ENCODE results near the gene BCAS3. TPM values are rescaled to one million over a fixed set of nuclear protein-coding genes. Genes with fewer than 3 reads are reported as not detected.

The BCAS3 gene
- total RNA-seq, 1 donor from 2014 or later: 38.1 TPM

DNA sequence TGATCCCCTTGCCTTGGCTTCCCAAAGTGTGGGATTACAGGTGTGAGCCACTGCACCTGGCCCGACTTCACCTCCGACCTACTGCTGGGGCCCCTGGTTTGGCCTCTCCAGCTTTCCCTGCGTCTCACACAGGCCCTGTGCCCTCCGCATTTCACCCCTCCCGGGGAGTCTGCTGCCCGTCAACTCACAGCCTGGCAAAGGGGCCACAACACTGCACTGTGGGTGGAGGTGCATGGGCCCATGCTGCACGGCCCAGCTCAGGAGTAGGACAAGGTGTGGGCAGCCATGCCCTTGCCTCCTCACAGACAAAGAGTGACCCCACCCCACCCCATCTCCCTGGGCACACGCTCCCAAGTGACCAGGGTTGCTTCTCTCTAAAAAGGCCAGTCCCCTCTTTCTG is 709.4 kb downstream of the BCAS3 start:
- no peak overlapping the region for H3K4me3 Mint-ChIP-seq (ENCODE audit: unreplicated experiment)
- H3K27ac Mint-ChIP-seq (ENCODE audit: unreplicated experiment): no peak overlapping the region
- H3K27me3 Mint-ChIP-seq (ENCODE audit: unreplicated experiment): peaks cover 4% of the 10 kb centered on the region
- TF ChIP-seq, protein P1, sequence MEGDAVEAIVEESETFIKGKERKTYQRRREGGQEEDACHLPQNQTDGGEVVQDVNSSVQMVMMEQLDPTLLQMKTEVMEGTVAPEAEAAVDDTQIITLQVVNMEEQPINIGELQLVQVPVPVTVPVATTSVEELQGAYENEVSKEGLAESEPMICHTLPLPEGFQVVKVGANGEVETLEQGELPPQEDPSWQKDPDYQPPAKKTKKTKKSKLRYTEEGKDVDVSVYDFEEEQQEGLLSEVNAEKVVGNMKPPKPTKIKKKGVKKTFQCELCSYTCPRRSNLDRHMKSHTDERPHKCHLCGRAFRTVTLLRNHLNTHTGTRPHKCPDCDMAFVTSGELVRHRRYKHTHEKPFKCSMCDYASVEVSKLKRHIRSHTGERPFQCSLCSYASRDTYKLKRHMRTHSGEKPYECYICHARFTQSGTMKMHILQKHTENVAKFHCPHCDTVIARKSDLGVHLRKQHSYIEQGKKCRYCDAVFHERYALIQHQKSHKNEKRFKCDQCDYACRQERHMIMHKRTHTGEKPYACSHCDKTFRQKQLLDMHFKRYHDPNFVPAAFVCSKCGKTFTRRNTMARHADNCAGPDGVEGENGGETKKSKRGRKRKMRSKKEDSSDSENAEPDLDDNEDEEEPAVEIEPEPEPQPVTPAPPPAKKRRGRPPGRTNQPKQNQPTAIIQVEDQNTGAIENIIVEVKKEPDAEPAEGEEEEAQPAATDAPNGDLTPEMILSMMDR (IDR thresholded peaks at IDR 0.05; ENCODE audit: unreplicated experiment): no peak
- peaks cover under 1% of the 10 kb centered on the region for H3K36me3 Mint-ChIP-seq (ENCODE audit: low read depth, unreplicated experiment)
- peaks cover 5% of the 10 kb centered on the region for H3K4me1 Mint-ChIP-seq (ENCODE audit: unreplicated experiment)
- H3K9me3 Mint-ChIP-seq (ENCODE audit: unreplicated experiment): no peaks in the 10 kb centered on the region
- DNase-seq (ENCODE audit: low spot score): no peak

DNA sequence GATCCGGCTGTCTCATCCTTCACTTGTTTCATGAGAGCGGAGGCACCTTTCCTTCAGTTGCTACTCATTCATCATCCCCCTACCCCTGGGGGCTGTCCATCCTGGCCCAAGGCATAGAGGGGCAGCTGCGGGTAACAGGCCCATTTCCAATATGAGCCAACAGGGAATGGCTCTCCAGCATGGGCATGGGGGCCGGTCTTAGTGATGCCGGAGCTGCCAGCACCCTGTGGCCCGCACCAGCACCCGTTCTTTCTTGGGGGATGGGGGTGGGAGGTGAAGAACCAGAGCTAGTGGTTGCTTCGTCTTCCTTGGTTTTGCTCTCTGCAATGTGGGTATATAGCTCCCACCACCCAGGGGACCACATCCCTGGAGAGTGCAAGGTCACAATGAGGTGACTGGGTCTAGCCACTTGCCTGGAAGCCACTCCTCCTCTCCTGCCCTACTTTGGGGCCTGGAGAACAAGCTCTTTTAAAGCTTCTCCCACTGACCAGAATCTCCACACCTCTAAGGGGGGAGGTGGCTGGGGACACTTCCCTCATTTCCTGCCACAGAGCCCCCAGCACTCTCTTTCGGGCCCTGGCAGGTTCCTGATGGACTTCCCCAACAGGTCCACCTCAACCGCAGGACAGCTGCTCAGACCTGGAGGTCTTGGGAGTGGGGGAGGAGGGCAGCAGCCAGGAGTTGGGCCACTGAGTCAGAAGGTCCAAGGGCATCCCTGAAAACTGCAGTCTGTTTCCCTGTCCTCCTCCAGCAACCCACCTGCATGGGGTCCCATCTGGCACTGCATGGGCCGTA is 710.1 kb downstream of the BCAS3 start:
- TF ChIP-seq, protein P1 (IDR thresholded peaks at IDR 0.05; ENCODE audit: unreplicated experiment): no peak
- no peak overlapping the region for H3K27ac Mint-ChIP-seq (ENCODE audit: unreplicated experiment)
- H3K4me3 Mint-ChIP-seq (ENCODE audit: unreplicated experiment): no peak overlapping the region
- H3K27me3 Mint-ChIP-seq (ENCODE audit: unreplicated experiment): peaks cover 6% of the 10 kb centered on the region
- DNase-seq (ENCODE audit: low spot score): no peak
- peaks cover 7% of the 10 kb centered on the region for H3K4me1 Mint-ChIP-seq (ENCODE audit: unreplicated experiment)
- H3K36me3 Mint-ChIP-seq (ENCODE audit: low read depth, unreplicated experiment): peaks cover 5% of the 10 kb centered on the region
- H3K9me3 Mint-ChIP-seq (ENCODE audit: unreplicated experiment): no peaks in the 10 kb centered on the region

DNA sequence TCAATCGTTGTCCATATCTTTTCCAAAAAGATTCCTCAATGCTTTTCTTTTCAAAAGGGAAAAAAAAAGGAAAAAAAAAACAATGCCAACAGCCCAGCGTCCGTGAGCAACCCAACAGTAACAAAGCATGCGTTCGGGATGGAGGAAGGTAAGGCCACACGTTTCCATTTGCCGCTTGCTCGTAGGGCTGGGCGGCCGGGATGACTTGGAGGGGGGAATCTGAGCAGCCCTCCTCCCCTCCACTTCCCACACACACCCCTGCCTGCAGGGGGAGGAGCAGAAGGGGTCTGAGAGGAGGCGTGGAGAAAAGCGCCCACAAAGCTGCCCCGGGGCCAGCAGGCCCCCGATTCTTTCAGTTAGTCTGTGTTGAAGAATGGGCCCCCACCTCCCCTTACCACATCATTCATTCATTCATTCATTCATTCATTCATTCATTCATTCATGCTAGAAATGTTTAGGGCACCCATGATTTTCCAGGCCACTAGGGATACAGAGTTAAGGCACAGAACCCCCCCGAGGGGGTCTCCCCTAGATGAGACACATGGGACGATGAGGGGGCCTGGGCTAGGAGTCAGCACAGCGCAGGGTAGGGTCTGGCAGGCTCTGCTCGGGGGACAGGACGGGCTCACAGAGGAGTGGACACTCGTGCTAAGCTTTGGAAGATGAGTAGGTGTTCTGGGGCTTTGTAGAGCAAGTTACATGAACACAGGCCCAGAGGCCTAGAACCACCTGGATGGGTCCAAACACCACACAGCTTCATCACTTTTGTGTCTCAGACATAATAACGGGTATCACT is 711.1 kb downstream of the BCAS3 start:
- Mint-ChIP-seq H3K4me3 (ENCODE audit: unreplicated experiment) (peak overlapping the region; percentile 49), H3K27me3 (ENCODE audit: unreplicated experiment) (peaks cover 11% of the 10 kb centered on the region), H3K9me3 (ENCODE audit: unreplicated experiment) (no peaks in the 10 kb centered on the region), H3K27ac (ENCODE audit: unreplicated experiment) (no peak overlapping the region), H3K36me3 (ENCODE audit: low read depth, unreplicated experiment) (peaks cover 8% of the 10 kb centered on the region), H3K4me1 (ENCODE audit: unreplicated experiment) (peaks cover 11% of the 10 kb centered on the region)
- TF ChIP-seq, protein P1 (IDR thresholded peaks at IDR 0.05; ENCODE audit: unreplicated experiment): no peak
- DNase-seq (ENCODE audit: low spot score): no peak

DNA sequence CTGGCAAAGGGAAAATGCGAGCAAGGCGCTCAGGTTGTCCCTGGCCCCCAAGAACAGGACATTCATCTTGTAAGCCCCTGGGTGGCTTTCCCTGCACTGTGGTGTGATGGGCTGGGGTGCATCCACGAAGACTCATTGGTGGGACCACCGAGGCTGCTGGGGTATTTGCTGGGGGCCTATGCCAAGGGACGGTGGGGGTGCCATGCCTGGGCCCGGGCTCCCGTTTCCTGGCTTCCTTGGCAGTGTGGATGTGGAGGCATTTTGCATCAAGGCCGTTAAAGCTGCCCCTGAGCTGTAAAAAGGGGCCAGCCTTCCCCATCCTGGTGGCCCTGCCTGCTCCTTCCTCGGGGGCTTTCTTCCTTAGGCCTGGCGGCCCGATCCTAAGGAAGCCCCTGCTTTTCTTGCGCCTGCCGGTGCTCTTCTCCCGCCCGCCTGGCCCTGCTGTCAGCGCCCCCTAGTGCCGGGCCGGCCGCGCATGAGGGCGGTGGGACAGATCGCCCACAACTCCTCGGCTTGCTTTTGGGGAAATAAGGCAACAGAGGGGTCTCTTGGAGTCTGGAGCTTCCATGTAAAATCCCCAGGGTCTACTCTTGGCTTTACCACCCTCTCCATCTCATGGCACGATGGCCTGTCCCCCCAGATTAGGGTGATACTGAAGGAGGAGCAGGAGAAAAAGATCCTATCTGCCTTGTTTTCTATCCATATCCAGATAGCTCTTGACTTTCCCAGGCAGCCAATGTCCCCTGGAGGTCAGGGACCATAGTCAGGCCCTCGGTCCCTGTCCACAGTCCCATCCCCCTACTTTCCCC is 712.2 kb downstream of the BCAS3 start:
- Mint-ChIP-seq H3K27ac (ENCODE audit: unreplicated experiment) (no peak overlapping the region), H3K4me1 (ENCODE audit: unreplicated experiment) (peaks cover 11% of the 10 kb centered on the region), H3K36me3 (ENCODE audit: low read depth, unreplicated experiment) (peaks cover 13% of the 10 kb centered on the region), H3K9me3 (ENCODE audit: unreplicated experiment) (no peaks in the 10 kb centered on the region), H3K27me3 (ENCODE audit: unreplicated experiment) (peaks cover 15% of the 10 kb centered on the region), H3K4me3 (ENCODE audit: unreplicated experiment) (no peak overlapping the region)
- peak; percentile 84 for DNase-seq (ENCODE audit: low spot score)
- TF ChIP-seq, protein P1 (IDR thresholded peaks at IDR 0.05; ENCODE audit: unreplicated experiment): peak; percentile 68
